ENCODE data around the gene IPO13.
A peak's percentile ranks its signal among the peaks of the same experiment; 100 is the strongest.

The IPO13 gene

DNA sequence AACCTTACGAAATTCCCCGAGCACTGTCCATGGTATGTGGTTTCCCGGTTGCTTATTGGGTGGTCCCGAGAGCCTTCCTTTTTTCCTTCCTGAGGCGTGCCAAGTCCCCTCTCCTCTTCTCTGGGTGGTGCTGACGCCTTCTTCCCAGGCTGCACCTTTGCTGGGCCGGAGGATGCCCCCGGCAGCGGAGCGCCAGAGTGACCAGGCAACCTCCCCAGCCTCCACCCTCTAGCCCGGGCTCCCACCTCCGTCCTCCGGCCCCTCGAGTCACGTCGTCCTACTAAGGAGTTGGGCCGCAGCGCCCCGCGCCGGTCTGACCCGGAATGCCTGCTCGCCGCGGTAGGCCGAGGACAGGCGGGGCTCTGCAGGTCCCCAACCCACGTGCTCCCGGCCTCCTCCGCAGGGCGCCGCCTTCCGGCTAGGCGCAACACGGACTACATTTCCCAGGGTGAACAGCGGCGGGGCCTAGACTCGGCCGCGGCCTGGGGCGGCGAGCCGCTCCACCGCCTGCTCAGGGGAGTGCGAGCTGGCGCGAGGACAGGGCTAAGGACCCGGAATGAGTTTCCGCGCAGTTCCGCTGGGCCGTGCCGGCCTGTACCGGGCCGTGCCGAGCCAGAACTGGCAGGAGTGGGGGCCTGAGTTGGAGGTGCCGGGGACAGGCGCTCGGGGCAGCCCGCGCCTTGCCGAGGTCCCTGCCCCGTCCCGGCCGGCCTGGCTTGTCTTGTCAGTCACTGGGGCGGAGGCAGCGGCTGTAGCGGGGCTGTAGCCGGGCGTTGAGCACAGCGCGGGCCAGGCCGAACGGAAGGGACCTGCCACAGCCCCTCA lies at the start of gene IPO13:
TSS of gene IPO13 (plus strand) at position 715 of the 825 bp plus-strand sequence. CDS start 651 bp downstream, outside the sequence.
- DNase-seq: peak; percentile 95 to 96

GRCh38 chr1:43898981-43899380 lies 47.8 kb upstream of the IPO13 start:
- DNase-seq: no peak

DNA sequence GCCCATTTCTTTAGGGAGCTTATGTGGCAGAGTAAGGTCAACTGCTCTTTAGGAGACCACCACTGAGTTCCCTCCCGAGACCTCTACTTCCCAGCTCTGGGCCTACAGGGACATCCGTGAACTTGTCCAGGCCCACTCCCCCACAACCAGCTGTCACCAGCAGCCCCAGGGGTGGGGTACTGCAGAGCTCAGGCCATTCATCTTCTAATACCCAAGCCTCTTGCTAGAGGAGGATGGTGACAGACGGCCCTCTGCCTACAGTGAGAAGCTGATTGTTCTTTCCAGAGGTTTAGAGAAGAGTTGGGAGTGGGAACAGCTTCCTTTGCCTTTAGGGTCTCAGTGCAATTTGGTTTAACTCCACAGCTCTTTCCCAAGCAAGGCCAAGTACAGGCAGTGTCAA lies 46.4 kb upstream of the IPO13 start:
- DNase-seq: no peak

DNA sequence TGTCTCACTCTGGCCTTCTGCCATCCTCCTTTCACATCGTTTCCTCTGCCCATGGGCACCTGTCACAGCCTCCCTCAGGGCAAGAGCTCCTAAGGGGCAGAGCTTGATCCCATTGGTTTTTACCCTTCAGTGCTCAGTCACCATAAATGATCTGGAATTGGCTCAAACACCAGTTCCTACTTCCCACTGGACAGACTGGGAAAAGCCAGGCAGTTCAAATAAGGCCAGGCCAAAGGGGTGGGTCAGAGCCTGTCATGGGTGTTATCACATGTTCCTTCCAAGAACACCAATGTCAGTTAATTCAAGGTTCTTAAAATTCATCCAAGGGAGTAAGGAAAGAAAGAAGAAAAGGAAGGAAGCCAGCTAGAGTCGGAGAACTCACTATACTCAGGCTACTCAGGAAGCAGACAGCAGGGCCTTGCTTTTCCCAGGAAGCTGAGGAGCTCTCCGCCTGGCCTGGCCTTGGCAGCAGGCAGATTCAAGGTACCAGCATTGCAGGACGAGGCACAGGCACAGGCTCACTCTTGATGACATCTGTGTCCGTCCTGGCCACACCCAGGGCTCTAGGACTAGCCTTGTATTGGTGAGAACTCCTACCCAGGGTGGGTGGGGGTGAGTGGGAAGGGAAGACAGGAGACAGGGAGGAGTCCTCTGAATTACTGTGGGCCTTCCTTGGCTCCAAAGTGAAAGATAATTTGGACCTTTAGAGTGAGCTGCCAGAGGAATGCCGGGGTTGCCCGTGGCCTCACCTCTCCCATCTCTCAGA lies 45.4 kb upstream of the IPO13 start:
- no peak for DNase-seq

- no peak for DNase-seq
Observed at GRCh38 chr1:43902058-43902831, 44.5 kb upstream of the IPO13 start.

GRCh38 chr1:43904660-43905551 lies 41.8 kb upstream of the IPO13 start:
- DNase-seq: no peak

DNA sequence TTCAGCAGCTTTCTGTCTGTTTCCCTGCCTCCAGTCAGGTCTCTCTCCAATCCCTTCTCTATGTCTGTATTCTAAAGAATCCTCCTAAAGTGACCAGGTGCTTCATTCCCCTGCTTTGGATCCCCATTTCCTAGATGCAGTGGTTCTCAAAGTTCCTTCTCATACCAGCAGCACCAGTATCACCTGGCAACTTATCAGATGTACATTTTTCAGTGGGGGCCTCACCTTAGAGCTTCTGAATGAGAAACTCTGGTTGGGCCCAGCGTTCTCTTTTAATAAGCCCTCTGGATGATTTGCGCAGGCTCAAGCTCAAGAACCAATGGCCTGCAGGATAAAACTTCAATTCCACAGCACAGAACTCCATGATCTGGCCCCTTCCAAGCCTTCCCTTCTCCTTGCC lies 38.5 kb upstream of the IPO13 start:
- no peak for DNase-seq

DNA sequence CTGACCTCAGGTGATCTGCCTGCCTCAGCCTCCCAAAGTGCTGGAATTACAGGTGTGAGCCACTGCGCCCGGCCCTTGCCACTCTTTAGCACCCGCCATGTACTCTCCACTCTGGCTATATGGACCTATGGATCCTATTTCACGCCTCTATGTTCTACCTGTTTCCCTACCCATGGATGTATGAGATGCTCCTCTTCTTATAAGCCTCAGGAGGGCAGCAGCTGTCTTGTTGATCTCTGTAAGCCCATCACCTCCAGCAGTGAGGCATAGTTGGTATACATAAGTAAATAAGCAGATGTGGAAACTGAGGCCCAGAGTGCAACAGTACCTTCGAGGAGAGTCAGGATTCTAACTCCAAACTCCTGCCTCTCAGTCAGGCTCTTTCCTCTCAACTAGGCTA lies 37.9 kb upstream of the IPO13 start:
- no peak for DNase-seq

GRCh38 chr1:43910343-43910742 lies 36.4 kb upstream of the IPO13 start:
- no peak for DNase-seq

DNA sequence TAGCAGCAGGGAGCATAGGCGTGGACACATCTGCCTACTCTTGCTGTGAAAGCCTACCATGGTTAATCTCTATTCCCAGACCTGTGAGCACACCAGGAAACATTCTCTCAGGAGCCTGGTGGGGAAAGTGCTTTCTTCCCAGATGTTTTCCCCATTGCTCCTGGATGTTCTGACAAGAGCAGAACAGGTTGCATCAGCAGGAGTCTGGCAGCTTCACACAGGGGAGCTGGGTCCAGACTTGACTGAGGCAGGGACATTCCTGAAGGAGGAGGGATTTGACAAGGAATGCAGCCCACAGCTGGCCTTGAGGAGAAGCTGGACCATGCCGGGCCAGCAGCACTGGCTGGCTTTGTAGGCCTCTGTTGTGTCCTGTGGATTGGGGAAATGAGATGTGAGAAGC lies 34.1 kb upstream of the IPO13 start:
- no peak for DNase-seq

- DNase-seq: no peak
Observed at GRCh38 chr1:43913051-43913501, 33.7 kb upstream of the IPO13 start.

GRCh38 chr1:43913666-43914360 lies 32.9 kb upstream of the IPO13 start:
- DNase-seq: no peak

GRCh38 chr1:43914576-43915525 lies 31.9 kb upstream of the IPO13 start:
- DNase-seq: no peak

DNA sequence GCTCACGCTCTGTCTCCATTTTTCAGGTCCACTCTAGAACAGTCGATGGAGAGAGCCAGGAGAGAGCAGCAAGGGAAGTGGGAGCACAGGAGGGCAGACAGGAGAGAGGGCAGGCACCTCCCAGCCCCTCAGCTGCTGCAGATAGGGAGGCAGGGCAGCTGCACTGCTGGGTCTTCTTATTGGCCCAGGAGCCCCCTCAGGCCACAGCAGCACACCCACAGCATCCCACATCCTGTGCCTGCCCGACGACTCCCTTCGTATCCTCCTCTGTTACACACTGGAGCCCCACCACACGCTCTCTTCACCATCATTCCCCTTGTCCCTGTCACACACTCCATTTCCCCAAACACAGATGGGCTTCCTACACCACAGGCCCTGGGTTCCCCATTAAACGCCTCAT lies 26.8 kb upstream of the IPO13 start:
- no peak for DNase-seq

GRCh38 chr1:43921022-43921421 lies 25.7 kb upstream of the IPO13 start:
- DNase-seq: no peak

GRCh38 chr1:43924516-43924915 lies 22.2 kb upstream of the IPO13 start:
- no peak for DNase-seq

DNA sequence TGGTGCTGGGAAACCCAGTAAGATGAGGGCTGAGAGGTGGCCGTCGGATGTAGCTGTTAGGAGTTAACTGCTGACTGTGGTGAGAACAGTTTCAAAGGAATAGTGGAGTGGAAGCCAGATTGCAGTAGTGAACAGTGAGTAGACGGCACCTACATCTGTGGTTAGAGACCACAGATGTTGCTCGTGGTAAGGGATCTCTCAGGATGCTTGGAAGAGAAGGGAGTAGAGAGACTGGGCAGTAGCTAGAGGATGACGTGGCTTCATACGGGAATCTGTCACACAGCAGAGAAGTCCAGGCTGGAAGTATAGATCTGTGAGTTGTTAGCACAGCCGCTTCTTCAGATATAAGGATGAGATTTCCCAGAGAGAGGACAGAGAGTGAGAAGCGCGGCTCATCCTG lies 20.9 kb upstream of the IPO13 start:
- DNase-seq: no peak

DNA sequence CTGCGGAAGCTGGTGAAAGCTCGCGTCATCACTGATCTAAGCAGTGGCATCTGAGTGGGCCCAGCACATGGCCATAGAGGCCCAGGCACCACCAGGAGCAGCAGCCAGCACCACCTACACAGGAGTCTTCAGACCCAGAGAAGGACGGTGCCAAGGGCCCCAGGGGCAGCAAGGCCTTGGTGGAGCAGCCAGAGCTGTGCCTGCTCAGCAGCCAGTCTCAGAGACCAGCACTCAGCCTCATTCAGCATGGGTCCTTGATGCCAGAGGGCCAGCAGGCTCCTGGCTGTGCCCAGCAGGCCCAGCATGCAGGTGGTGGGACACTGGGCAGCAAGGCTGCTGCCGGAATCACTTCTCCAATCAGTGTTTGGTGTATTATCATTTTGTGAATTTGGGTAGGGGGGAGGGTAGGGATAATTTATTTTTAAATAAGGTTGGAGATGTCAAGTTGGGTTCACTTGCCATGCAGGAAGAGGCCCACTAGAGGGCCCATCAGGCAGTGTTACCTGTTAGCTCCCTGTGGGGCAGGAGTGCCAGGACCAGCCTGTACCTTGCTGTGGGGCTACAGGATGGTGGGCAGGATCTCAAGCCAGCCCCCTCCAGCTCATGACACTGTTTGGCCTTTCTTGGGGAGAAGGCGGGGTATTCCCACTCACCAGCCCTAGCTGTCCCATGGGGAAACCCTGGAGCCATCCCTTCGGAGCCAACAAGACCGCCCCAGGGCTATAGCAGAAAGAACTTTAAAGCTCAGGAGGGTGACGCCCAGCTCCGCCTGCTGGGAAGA lies 16.4 kb upstream of the IPO13 start:
- peak in 1 of 2 donors; percentile 13 for DNase-seq

DNA sequence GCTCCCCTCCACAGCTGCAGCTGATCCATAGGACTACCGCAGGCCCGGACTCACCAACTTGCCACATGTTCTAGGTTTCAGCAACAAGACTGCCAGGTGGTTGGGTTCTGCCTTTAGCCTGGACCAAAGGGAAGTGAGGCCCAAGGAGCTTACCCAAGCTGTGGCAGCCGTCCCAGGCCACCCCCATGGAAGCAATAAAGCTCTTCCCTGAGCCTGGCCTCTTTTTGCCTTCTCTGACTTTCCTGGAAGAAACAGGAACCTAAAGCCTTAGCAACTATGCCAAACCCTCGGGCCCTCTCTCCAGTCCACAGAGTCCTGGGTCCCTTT lies 15.8 kb upstream of the IPO13 start:
- no peak for DNase-seq

Measured in CD4-positive, alpha-beta T cell treated with Interleukin-4 for 1 hour (primary cell).